H54 (cell line): ENCODE data around the gene KLK5.

ENCODE experiments used
- DNase-seq: peaks from one replicate; pipeline ENCODE4 v3.0.0; 2011; ENCODE audit warnings: low spot score, mixed read lengths; ENCODE audit not compliant: insufficient read length
- FAIRE-seq: peaks from 3 replicates; lab custom pipeline; 2011; peaks lifted over from hg19 to GRCh38; lab: Jason Lieb, UNC
- POLR2A ChIP-seq: IDR thresholded peaks from 2 replicates; pipeline ENCODE4 v1.6.1; 2011; ENCODE audit warnings: low read depth, mild to moderate bottlenecking, low read length

KLK5 gene

GRCh38 chr19:50924586-50924985 lies 28.3 kb downstream of the KLK5 start:
- no peak for TF ChIP-seq POLR2A
- no peak for FAIRE-seq

GRCh38 chr19:50922317-50922853 lies 30.5 kb downstream of the KLK5 start:
- no peak for TF ChIP-seq POLR2A
- DNase-seq: peak; percentile 63
- FAIRE-seq: no peak

More at GRCh38 chr19:50924586-50924985, 28.3 kb downstream of the KLK5 start:
- no peak for DNase-seq

DNA sequence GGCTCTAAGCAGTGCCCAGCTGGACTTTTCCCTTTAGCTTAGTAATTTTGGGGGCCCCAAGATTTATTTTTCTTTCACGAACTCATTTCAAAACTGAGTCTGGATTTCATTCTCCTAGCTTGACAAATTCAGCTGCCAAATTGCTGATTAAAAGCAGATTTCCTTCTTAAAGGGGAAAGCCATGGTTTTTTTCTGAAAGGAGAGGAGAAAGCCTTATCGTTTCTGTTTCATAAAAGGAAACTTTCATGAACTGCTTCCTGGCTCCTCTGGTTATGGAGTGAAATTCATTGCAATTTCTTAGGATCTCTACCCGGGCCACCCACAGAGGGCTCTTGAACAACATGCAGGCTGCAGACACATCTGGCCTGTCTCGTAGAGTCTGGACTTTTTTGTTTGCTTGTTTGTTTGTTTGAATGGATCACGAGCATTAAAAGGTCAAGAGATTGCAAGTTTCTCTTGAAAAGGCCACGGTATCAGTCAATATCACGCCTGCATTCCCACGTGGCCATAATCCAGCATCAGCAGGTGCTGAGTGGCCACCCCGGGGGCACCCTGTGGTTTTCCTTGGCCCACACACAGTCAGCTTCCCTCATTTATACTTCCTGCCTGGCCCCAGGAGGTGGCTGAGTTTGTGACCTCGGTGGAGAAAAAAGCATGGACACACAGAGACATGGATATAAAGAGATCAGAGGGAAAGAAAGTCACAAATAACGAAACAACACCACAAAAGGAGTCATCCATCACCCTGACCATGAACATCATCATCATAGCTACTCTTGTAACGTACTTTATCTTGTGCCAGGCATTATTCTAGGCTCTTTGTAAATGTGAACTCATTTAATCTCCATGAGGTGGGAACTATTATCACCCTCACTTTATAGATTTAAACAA lies 31.2 kb downstream of the KLK5 start:
- no peak for TF ChIP-seq POLR2A
- DNase-seq (no peak), FAIRE-seq (no peak)

- no peak for DNase-seq
- no peak for FAIRE-seq
- TF ChIP-seq POLR2A: no peak
Observed at GRCh38 chr19:50916069-50916468, 36.8 kb downstream of the KLK5 start.

DNA sequence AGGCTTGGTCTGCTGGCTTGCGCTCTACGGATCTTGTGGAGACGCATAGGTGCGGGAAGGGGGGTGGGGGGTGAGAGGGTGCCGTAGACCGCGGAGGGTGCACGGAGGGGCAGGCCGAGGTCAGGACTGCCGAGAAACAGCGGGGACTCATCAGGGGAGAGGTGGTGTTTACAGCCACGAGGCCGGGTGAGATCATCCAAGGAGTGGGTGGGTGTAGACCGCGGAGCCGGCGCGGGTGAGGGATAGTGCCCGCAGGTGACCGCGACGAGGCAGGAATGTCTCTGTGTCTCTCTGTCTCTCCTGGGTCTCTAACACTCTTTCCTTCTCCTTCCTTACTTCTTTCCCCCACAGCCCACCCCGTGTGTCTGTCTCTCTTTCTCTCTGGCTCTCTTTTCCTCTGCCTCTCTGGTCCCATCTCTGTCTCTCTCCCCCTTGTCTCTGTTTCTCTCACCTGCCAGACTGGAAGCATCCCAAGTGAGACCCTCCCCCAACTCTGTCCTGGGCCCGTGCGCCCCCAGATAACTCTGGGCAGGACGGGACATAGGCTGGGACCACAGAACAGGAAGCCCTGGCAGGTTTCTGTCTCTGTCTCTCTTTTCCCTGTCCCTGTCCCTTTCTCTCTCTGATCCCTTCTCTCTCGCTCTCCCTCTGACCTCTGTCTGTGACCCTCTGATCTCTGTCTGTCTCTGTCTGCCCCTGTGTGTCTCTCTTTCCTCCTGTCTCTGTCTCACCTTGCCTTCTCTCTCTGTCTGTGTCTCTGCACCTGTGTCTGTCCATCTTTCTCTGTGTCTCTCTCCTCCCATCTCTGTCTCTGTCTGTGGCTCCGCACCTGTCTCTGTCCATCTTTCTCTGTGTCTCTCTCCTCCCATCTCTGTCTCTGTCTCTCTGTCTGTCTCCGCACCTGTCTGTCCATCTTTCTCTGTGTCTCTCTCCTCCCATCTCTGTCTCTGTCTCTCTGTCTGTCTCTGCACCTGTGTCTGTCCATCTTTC lies 39.8 kb downstream of the KLK5 start:
- DNase-seq (no peak), FAIRE-seq (no peak)
- no peak for TF ChIP-seq POLR2A

GRCh38 chr19:50912102-50912599 lies 40.7 kb downstream of the KLK5 start:
- TF ChIP-seq POLR2A: no peak
- FAIRE-seq: no peak

GRCh38 chr19:50911206-50912101 lies 41.4 kb downstream of the KLK5 start, which contains the start of gene KLK4:
KLK4 (minus strand) TSS chr19:50911395; CDS start chr19:50910738, 657 bp downstream.
- DNase-seq (no peak), FAIRE-seq (no peak)
- TF ChIP-seq POLR2A: no peak

More at GRCh38 chr19:50912102-50912599, 40.7 kb downstream of the KLK5 start:
- DNase-seq: no peak

DNA sequence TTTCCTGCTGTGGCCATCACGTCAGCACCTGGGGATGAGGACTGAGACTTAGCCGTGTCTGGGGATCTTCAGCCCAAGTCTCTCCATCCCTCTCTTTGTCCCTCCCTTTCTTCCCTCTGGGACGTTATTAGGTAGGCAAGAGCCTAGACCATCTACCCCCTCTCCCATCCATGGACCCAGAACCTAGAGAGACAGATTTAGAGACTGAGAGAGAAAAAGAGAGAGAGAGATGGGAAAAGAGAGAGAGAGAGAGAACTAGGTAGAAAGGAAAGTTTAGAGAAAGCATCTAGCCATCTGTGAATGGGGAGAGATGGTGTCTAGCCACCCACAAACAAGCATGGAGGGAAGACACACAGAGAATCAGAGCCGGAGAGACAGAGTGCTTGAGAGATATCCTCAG lies 42.1 kb downstream of the KLK5 start:
- no peak for TF ChIP-seq POLR2A
- FAIRE-seq (no peak), DNase-seq (no peak)

GRCh38 chr19:50909240-50910070 lies 43.4 kb downstream of the KLK5 start:
- no peak for DNase-seq
- FAIRE-seq: no peak
- no peak for TF ChIP-seq POLR2A

DNA sequence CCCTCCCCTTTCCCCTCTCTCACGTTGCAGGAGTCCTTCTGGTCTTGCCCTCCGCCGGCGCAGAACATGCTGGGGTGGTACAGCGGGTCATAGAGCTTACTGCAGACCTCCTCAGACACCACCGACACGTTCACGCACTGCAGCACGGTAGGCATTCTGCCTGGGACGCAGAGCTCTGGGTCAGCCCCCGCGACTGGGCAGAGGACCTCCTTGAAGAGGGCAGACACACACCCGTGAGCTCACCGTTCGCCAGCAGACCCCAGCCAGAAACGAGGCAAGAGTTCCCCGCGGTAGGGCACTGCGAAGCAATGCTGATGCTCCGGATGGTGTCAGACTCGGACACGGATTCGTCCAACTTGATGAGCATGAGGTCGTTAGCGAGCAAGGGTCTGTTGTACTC lies 44.5 kb downstream of the KLK5 start:
- no peak for TF ChIP-seq POLR2A
- FAIRE-seq (no peak), DNase-seq (no peak)

DNA sequence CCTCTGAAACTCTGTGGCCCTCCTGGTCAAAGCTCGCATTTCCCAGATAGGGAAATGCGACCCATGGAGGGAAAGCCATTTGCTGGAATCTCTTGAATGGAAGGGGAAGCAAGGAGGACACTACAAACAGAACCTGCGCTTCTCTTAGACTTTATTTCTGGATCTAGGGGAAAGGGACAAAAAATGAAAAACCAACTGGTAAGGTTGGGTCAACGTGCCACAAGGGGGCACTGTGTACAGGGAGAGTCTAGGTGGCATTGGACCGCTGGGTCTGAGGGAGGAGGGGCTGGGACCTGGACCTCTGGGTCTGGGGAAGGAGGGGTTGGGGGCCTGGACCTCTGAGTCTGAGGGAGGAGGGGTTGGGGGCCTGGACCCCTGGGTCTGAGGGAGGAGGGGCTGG lies 46.6 kb downstream of the KLK5 start:
- no peak for FAIRE-seq
- no peak for DNase-seq
- no peak for TF ChIP-seq POLR2A

DNA sequence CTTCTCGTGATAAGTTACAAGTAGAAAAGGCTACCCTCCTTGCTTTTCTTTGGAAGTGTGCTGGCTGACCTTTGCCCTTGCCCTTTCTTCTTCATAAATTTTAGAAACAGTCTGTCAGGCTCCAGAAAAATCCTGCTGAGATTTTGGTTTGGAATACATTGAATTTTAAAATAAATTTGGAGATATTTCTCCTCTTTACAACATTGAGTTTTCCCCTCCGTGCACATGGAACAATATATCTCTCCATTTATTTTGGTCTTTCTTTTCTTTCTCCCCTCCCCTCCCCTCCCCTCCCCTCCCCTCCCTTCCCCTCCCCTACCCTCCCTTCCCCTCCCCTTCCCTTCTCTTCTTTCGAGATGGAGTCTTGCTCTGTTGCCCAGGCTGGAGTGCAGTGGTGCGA lies 50.2 kb downstream of the KLK5 start:
- FAIRE-seq: no peak
- TF ChIP-seq POLR2A: no peak
- DNase-seq: no peak

GRCh38 chr19:50899569-50899968 lies 53.3 kb downstream of the KLK5 start:
- FAIRE-seq (no peak), DNase-seq (no peak)
- TF ChIP-seq POLR2A: no peak
